Activated T-helper 1 cell treated with Interleukin-2 at 50 U/mL for 16 hours (primary cell): Measurements from ENCODE around the gene TUBA3C.

Experiments used
- DNase-seq: peaks from one replicate; pipeline ENCODE4 v3.0.0-alpha.2; 2020; ENCODE audit warnings: low read depth

Gene TUBA3C

DNA sequence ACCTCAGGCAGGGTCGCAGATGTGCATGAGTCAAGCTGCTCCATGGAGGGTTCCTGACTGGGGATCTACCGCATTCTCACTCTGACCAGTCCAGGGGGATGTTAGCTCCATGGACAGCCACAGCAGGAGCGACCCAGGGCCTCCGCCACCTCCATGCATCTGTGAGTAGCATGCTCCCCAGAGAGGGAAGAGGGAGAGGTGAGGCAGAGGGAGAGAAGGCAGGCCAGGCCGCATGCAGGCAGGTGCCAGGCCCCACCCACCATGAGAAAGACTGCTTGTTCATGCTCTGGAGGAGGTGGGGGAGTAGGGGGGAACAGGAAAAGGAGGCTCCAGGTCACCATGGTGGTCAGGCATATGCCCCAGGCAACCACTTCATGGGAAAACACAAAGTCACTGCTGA, 20.3 kb downstream of the TUBA3C start:
- DNase-seq = no peak

DNA sequence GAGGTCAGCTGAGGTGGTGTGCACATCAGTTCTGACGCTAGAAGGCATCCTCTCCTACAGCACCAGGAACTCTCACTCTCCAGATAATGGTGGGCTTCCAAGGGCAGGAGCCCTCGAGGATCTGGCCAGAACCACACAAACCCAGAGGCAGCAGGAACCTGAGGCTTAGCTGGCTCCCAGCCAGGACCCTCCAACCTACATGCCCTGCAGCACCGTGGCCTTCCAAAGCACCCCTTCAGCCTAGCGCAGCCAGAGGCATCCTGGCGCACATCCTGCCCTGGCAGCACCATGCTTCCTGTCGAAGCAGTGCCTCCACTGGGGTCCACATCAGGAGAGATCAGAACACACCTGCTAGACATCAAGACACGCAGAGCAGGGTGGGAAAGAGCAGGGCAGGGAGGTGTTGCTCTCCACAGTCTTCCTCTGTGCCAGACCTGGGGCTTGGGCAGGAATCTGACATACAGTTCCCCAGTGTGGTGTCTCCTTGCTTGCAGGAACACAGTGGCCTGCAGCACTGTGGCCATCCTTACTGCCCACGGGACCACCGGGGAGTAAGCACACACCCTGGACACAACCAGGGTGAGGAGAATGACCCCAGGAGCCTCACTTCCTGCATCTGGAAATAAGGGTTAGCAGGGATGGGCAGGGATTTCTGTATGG, 21.7 kb downstream of the TUBA3C start:
- no peak for DNase-seq

DNA sequence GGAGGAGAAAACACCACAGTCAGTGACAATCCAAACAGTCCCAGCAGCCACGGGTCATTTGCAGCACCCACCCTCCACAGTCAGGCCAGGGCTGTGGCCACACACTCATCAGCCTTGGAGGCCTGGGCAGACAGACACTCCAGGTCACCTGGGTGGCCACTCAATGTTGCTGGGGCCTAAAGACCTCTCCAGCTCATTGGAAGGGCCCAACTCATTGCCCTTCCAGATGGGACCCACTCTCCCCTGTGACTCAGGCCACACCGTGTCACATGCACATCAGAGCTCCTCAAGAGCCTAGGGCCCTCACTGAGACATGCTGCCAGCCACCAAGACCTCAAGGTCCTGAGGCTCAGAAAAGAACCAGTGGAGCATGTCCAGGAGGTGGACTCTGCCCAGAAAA, 22.4 kb downstream of the TUBA3C start:
- no peak for DNase-seq

DNA sequence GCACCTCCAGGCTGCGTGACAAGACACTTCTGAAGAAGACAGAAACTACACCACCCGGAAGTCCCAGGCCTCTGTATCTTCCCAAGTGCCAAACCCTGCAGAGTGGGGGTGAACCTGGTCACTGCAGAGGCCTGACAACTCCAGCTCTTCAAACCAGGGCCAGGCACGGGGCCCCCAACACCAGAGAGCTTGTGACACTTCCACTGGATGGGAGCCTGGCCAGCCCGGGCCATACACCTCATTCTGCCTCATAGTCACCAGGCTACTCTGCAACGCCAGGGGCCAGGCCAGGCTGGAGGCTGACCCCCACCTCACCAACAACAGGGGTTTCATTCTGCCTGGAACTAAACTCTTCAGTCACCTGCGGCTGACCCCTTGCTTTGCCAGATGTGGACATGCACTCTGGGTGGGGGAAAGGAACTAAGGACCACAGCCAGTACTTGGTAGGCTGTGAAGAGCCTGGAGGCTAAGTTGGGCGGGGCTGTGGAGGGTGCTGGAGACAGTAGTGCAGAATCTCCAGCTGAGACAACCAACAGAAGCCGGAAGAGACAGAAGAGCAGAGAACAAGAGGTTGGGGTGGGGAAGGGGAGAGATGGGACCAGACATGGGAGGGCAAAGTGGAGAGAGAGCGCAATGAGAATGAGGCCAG, 23.0 kb downstream of the TUBA3C start:
- no peak for DNase-seq

DNA sequence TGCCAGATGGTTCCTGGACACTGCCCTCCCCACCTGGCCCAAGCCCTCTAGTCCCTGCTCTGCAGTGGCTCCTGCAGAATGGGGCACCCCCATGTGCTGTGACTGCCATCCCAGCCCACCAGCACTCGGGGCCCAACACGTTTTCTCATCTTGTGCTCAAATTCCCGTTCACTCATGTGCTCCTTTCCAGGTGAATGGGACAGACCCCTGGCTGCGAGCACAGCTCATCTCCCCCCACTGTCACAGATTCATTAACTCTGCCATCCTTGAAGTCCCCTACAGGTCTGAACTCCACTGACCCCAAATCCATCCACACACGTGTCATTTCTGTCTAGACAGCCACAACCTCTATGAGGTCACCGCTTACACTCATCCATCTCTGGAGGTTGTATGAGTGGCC, 23.6 kb downstream of the TUBA3C start:
- no peak for DNase-seq

DNA sequence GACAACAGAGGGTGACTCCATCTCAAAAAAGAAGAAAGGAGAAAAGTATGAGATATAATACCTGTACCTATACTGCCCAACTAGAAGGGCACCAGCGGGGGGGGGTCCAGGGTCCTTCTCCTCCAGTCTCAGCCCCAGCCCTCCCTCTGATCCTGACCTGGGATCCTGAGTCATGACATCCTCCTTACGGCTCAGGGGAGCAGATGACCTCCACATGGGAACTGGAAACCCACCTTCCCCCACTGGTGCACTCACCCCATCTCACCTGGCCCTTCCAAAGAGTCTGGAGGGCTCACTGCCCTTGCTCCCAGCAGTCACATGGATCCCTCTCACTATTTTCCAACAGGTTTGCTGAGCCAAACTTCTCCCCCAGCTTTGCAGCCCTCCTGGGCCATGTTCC, 24.2 kb downstream of the TUBA3C start:
- DNase-seq = no peak

DNA sequence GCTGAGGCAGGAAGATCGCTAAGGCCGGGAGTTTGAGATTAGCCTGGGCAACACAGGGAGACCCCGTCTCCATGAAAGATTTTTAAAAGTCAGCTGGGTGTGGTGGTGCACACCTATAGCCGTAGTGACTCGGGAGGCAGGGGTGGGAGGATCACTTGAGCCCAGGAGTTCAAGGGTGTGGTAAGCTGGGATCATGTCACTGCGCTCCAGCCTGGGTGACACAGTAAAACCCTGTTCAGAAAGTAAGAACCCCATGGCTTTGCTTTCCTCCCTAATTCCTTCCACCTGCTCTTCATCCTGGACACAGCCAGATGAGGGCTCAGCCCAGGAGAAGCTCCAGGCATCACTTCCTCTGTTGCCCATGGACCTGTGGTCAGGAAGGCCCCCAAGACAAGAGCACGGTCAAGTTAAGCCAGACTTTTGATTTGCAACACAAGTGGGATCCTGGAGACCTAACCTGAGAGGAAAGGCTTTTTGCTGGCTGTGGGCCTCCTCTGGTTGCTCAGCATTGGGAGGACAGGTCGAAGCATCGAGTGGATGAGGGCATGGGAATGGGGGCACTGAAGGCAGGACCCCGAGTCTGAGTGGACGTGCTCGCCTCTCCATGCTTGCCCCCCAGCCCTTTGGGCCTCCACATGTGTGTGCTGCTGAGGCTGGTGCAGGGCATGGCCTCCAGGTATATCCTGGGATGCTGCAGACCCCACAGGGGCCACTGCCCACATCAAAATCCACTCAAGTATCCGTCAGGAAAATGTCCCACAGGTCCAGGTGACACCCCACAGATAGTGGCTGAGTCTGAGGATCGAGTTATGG, 25.4 kb downstream of the TUBA3C start:
- no peak for DNase-seq

DNA sequence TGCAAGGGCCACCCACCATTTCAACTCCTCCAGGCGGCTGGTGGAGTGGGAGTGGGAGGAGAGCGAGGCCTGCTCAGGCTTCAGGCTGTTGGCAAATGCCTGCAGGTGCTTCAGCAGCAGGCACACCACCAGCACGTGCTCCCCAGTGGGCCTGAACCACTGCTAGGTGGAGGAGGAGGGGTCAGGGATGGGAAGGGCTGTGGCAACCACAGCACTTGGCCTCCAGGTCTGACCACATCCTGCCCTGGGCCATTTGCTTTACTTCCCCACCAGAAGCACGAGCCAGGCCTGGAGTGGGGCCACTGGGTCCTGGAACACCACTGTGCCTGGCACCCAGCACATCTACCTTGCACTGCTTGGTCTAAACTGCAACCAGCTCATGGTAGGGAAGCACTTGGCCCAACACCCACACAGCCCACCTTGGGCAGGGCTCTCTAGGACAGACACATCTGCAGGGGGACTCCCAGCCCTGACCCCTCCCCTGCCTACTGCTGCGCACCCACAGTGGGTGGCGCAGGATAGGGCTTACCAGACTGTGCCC, 26.2 kb downstream of the TUBA3C start:
- DNase-seq = no peak

DNA sequence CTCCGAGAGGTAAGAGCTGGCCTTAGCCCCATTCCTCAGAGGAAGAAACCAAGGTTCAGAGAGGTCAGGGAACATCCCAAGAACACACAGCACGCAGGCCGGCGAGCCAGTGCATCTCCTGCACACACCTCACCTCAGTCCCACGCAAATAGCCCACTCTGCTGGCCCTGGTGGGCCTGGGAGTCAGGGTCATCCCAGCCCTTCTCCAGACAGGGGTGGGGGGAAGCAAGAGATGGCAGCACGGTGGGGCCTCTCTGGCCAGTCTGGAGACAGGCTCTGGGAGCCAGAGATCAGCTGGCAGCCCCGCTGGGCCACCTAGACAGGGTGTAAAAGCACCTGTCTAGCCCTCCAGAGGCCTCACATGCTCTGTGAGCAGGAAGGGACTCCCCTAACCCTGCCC, 26.8 kb downstream of the TUBA3C start:
- no peak for DNase-seq

DNA sequence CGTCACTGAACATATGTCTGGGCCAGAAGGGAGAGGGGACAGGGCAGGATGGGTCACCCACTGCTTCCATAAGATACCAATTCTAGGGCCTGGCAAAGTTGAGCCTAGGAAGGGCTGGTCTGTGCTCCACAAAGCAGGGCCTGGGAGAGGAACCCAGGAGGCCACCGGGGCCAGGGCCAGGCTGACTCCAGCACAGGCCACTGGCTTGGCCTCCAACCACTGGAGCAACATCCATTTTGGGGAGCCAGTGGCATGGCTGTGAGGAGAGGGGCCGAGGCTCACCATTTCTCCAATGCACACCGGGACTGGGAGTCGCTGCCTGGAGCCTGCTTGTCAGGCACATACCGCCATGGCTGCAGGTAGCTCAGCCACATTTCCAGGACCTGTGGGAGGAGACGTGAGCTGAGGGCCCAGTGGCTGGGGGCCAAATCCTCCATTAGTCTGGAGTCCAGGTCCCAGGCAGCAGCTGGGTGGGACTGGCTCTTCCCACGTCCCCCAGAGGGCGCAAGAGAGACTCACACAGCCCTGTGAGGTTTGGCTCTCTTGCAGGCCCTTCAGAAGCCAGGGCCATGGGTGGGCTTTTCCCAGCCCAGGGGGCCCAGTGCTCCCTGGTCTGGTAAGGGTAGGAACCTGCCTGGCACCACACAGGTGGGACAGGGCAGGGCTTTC, 27.7 kb downstream of the TUBA3C start:
- no peak for DNase-seq

DNA sequence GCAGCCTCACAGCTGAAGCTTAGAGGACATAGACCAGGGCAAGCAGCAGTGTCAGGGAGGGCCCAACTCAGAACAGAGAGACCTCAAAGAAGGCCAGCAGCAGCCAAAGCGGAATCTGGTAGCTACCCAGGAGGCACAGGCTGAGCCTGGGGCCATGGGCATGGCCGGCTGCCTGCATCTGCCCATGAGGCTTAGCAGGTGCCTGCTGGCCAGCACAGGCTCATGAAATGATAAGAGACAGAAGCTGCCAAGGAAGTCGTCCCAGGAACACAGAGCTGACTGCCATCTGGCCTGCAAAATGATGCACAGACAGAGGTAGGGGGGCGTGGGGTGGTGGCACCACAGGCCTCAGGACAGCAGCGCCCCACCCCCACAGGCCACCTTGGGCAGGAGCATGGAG, 29.2 kb downstream of the TUBA3C start:
- no peak for DNase-seq

DNA sequence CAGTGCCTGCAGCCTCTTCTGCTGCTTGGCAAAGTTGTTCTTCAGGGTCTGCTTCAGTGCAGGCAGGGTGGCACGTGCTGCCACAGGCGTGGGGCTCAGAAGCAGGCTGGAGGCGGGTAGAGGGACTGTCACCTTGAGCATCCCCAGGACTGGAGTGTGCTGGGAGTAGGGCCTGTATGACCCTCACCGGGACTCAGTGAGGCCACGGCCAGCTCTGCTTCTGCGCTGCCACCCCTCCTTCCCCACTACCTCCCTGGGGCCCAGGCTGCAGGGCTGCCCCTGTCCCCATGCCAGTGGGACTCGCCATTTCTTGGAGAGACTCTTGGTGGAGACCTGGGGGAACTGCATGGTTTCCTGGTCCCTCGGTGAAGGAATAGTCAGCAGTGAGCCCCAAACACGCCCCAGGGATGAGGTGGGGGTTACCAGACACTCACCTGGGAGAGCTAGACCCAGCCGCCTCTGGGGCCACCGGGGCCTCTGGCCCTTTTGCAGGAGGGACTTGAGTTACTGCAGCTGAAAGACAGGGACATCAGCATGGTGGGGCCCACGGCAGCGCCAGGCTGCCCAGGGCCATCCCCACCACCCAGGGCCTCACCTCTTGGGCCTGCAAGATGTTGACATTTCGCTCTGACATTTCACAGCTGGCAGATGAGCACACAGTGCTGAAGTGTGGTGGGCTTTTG, 29.9 kb downstream of the TUBA3C start:
- DNase-seq = no peak

DNA sequence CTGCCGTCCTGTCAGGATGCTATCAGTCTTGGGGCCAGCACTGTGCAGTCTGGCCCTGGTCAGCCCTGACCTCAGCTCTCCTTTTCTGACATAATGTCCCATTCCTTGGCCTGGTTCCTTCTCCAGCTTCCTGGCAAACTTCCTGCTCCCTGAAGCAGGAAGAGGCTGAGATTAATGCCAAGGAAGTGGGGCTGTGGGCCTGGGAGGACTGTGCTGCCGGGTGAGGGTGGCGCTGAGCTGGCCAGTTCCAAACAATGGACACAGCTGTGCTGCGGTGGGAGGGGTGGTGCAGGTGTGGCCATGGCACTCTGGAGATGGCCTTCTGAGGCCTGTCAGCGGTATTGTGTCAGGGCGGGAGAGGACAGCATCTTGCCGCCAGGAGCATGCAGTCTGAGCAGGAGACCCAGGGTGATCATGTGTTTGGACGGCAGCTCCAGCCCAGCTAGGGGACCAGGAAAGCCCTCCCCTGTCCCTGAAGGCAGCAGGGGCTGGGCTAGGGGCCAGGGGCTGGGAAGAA, 30.9 kb downstream of the TUBA3C start:
- DNase-seq = no peak

DNA sequence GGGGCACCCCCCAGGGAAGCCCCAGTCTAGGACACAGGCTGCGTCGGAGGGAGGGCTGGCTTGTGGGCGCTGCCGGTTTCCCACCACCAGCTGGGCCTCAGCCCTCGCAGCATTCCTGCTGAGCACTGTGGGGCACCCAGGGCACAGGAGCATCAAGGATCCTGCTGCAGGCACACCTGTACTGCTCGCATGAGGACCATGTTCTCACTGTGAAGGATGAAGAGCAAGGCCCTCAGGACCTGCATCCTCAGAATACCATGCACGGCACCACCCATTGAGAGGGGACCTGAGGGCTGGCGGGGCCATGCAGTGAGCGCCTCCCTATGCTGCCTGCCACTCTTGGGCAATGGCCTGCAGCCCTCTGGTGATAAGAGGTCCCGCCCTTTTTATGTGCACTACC, 31.4 kb downstream of the TUBA3C start:
- no peak for DNase-seq

DNA sequence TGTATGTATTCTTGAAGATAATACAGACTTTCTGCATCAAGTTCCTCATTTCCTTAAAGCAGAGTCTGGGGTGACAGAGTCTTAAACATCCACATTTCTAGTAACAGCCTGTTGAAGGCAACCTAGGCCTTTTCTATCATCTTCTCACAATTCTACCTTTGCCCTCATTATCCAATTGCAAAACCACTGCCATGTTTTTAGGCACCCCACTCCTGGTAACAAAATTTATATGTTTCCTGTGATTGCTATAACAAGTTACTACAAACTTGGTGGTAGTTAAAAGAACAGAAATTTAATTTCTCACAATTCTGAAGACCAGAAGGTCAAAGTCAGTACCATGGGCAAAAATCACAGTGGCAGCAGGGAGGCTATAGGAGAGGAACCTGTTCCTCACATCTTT, 33.1 kb downstream of the TUBA3C start:
- no peak for DNase-seq
